CD4-positive, alpha-beta T cell (primary cell): Measurements from ENCODE around the gene UBE2U. TPM values are rescaled to one million over a fixed set of nuclear protein-coding genes. Genes with fewer than 3 reads are reported as not detected.

ENCODE experiments used
- ATAC-seq: fragments of 200-7000 bp; cut with Tn5 transposase; one replicate; pipeline ENCODE4 v1.10.0; 2022; ENCODE audit warnings: mild to moderate bottlenecking; ENCODE audit not compliant: poor library complexity
- CTCF ChIA-PET: fragments of 350-600 bp; sonication (Branson Sonifier 250); formaldehyde crosslinking; loops from one replicate; lab custom pipeline; 2021; ENCODE audit warnings: antibody characterized with exemption, inconsistent platforms; lab: Charles Lee
- POLR2A ChIA-PET: fragments of 350-600 bp; sonication (Branson Sonifier 250); formaldehyde crosslinking; loops from one replicate; lab custom pipeline; 2021; ENCODE audit warnings: antibody characterized with exemption, inconsistent platforms; lab: Charles Lee
- DNase-seq, 14 experiments: peaks; one replicate each; pipeline ENCODE4 v3.0.0-alpha.2; 2013 to 2020; ENCODE audit warnings: mixed read lengths in 2 of 14
- H3K27ac ChIP-seq, 2 donors: one replicate each; pipeline versions ENCODE4 v1.5.1 to v1.7.0; 2013; ENCODE audit warnings: low read length in 2 of 2, low read depth in 1 of 2, mild to moderate bottlenecking in 1 of 2
- H3K27me3 ChIP-seq, 2 experiments: 1 replicate in 1 of 2; 2 replicates in 1 of 2; pipeline versions ENCODE4 v1.6.1 to v1.7.0; 2013; ENCODE audit warnings: low read length in 2 of 2, control low read depth in 1 of 2, mild to moderate bottlenecking in 1 of 2, moderate library complexity in 1 of 2; ENCODE audit not compliant: insufficient read depth in 2 of 2, control insufficient read depth in 1 of 2
- H3K36me3 ChIP-seq: one replicate; pipeline ENCODE4 v1.6.1; 2013; ENCODE audit warnings: low read length, control low read depth; ENCODE audit not compliant: insufficient read depth
- H3K4me1 ChIP-seq: one replicate; pipeline ENCODE4 v1.6.1; 2013; ENCODE audit warnings: low read length, control low read depth; ENCODE audit not compliant: insufficient read depth
- H3K4me3 ChIP-seq: one replicate; pipeline ENCODE4 v1.5.1; 2013; ENCODE audit warnings: mild to moderate bottlenecking, low read length, moderate library complexity
- H3K9me3 ChIP-seq, 2 experiments: 1 replicate in 1 of 2; 2 replicates in 1 of 2; pipeline versions ENCODE4 v1.6.1 to v1.7.0; 2013; ENCODE audit warnings: low read length in 2 of 2, mild to moderate bottlenecking in 2 of 2, control low read depth in 1 of 2, moderate library complexity in 1 of 2; ENCODE audit not compliant: control insufficient read depth in 1 of 2, insufficient read depth in 1 of 2
- H3K27ac Mint-ChIP-seq: one replicate; pipeline ENCODE4 v1.8.0; 2020; ENCODE audit warnings: mixed read lengths
- H3K27me3 Mint-ChIP-seq: one replicate; pipeline ENCODE4 v1.8.0; 2021; ENCODE audit warnings: mixed read lengths
- H3K36me3 Mint-ChIP-seq: one replicate; pipeline ENCODE4 v1.8.0; 2021; ENCODE audit warnings: low read depth, mixed read lengths
- H3K4me1 Mint-ChIP-seq: one replicate; pipeline ENCODE4 v1.8.0; 2021; ENCODE audit warnings: low read depth, mixed read lengths
- H3K4me3 Mint-ChIP-seq: one replicate; pipeline ENCODE4 v1.8.0; 2020; ENCODE audit warnings: mild to moderate bottlenecking, mixed read lengths
- H3K9me3 Mint-ChIP-seq: one replicate; pipeline ENCODE4 v1.8.0; 2020; ENCODE audit warnings: mixed read lengths
- CTCF ChIP-seq: fragments of 200-600 bp; IDR thresholded peaks from one replicate; pipeline ENCODE4 v1.8.0; 2022; ENCODE audit warnings: antibody characterized with exemption, mild to moderate bottlenecking
- intact Hi-C, 2 experiments: fragments of 100-400 bp; cut with DNase I in 1 of 2; cut with micrococcal nuclease in 1 of 2; formaldehyde crosslinking; loops; one replicate each; pipeline versions ENCODE4 v1.15.1 to v1.9.0; 2023 to 2025; cut with DNase I, micrococcal nuclease
- total RNA-seq, 174 experiments: library from RNA in 2 of 174; stranded (reverse) in 2 of 174; gene quantifications; one replicate each; pipeline ENCODE4 v1.2.3 and lab custom pipeline; 2021 to 2026

Gene UBE2U
- total RNA-seq, 2 experiments from 2014 or later: not detected

- no peak for TF ChIP-seq CTCF
- Histone ChIP-seq H3K36me3 (no peaks in the 10 kb centered on the region), H3K27ac (no peak overlapping the region), H3K4me3 (no peak overlapping the region), H3K27me3 (no peaks in the 10 kb centered on the region), H3K9me3 (no peaks in the 10 kb centered on the region), H3K4me1 (peaks cover 4% of the 10 kb centered on the region)
- DNase-seq: no peak
- CTCF ChIA-PET: no interaction called here
- Mint-ChIP-seq H3K27ac (no peak overlapping the region), H3K36me3 (no peaks in the 10 kb centered on the region), H3K4me3 (no peak overlapping the region), H3K9me3 (no peaks in the 10 kb centered on the region), H3K4me1 (peaks cover 8% of the 10 kb centered on the region), H3K27me3 (no peaks in the 10 kb centered on the region)
- no peak for ATAC-seq
- intact Hi-C loops: no loop called here
- POLR2A ChIA-PET: no interaction called here
Measured at GRCh38 chr1:64187646-64188045, 15.8 kb upstream of the UBE2U start.

- Histone ChIP-seq H3K4me3 (no peak overlapping the region), H3K27me3 (no peaks in the 10 kb centered on the region), H3K36me3 (no peaks in the 10 kb centered on the region), H3K4me1 (no peaks in the 10 kb centered on the region), H3K9me3 (no peaks in the 10 kb centered on the region), H3K27ac (no peak overlapping the region)
- ATAC-seq (no peak), DNase-seq (no peak)
- intact Hi-C loops: no loop called here
- ChIA-PET POLR2A (no interaction called here), CTCF (no interaction called here)
- Mint-ChIP-seq H3K27me3 (no peaks in the 10 kb centered on the region), H3K9me3 (no peaks in the 10 kb centered on the region), H3K4me3 (no peak overlapping the region), H3K36me3 (no peaks in the 10 kb centered on the region), H3K4me1 (no peaks in the 10 kb centered on the region), H3K27ac (no peak overlapping the region)
- TF ChIP-seq CTCF: no peak
Measured at GRCh38 chr1:64192290-64192689, 11.1 kb upstream of the UBE2U start.

- Mint-ChIP-seq H3K27ac (no peak overlapping the region), H3K4me1 (no peaks in the 10 kb centered on the region), H3K4me3 (no peak overlapping the region), H3K9me3 (no peaks in the 10 kb centered on the region), H3K27me3 (no peaks in the 10 kb centered on the region), H3K36me3 (no peaks in the 10 kb centered on the region)
- ATAC-seq: no peak
- Histone ChIP-seq H3K27ac (no peak overlapping the region), H3K4me1 (no peaks in the 10 kb centered on the region), H3K36me3 (no peaks in the 10 kb centered on the region), H3K9me3 (no peaks in the 10 kb centered on the region), H3K4me3 (no peak overlapping the region), H3K27me3 (no peaks in the 10 kb centered on the region)
- ChIA-PET CTCF (no interaction called here), POLR2A (no interaction called here)
- TF ChIP-seq CTCF: no peak
- intact Hi-C loops: no loop called here
- DNase-seq: no peak
Measured at GRCh38 chr1:64194168-64195080, 9.0 kb upstream of the UBE2U start.
